NCI-H524 treated with DMSO at 0.1 percent for 48 hours (cell line): ENCODE measurements around the gene IGFL3.

Experiments used
- DNase-seq: peaks from one replicate; lab custom pipeline; 2025; lab: John Stamatoyannopoulos, UW

IGFL3 gene

GRCh38 chr19:46076951-46077814 is 47.3 kb downstream of the IGFL3 start:
- peak; percentile 72 for DNase-seq

GRCh38 chr19:46076031-46076880 is 48.2 kb downstream of the IGFL3 start:
- DNase-seq: no peak

GRCh38 chr19:46073268-46073922 is 51.1 kb downstream of the IGFL3 start:
- no peak for DNase-seq
